DOHH2 (cell line): ENCODE measurements around the gene SRGAP1.
"Not testable (repeated sequence)": the region's sequence is repeated elsewhere in the genome, so short reads cannot be mapped to it uniquely, and the experiment has no call there.

Experiments used
- H3F3A ChIP-seq: fragments of 200-600 bp; sonication (generic), shearing (Covaris generic); 2 replicates; pipeline ENCODE4 v1.6.0; 2016; ENCODE audit warnings: antibody characterized with exemption, mild to moderate bottlenecking; ENCODE audit not compliant: control insufficient read depth, insufficient read depth
- H3K27ac ChIP-seq: fragments of 200-600 bp; sonication (generic); 2 replicates; pipeline ENCODE4 v1.5.1; 2014; ENCODE audit warnings: low read depth, mild to moderate bottlenecking, low read length, moderate library complexity
- H3K27me3 ChIP-seq: fragments of 200-600 bp; sonication (generic); 2 replicates; pipeline ENCODE4 v1.6.1; 2014; ENCODE audit warnings: mild to moderate bottlenecking, low read length, mixed read lengths; ENCODE audit not compliant: control insufficient read depth
- H3K36me3 ChIP-seq: fragments of 200-600 bp; sonication (generic); 2 replicates; pipeline ENCODE4 v1.6.1; 2014; ENCODE audit warnings: mild to moderate bottlenecking, low read length, moderate library complexity, mixed read lengths; ENCODE audit not compliant: control insufficient read depth
- H3K4me1 ChIP-seq: fragments of 200-600 bp; sonication (generic); 2 replicates; pipeline ENCODE4 v1.6.1; 2014; ENCODE audit warnings: mild to moderate bottlenecking, low read length, mixed read lengths; ENCODE audit not compliant: control insufficient read depth
- H3K4me2 ChIP-seq: fragments of 200-600 bp; sonication (generic); 2 replicates; pipeline ENCODE4 v1.6.0; 2014; ENCODE audit warnings: mild to moderate bottlenecking, low read length, moderate library complexity
- H3K4me3 ChIP-seq: fragments of 200-600 bp; sonication (generic); 2 replicates; pipeline ENCODE4 v1.5.1; 2014; ENCODE audit warnings: mild to moderate bottlenecking, low read length, mixed read lengths
- H3K79me2 ChIP-seq: fragments of 200-600 bp; sonication (generic); 2 replicates; pipeline ENCODE4 v1.6.1; 2014; ENCODE audit warnings: mild to moderate bottlenecking, low read length, mixed read lengths; ENCODE audit not compliant: control insufficient read depth
- H3K9me2 ChIP-seq: fragments of 200-600 bp; sonication (generic); replicated peaks from 2 replicates; pipeline ENCODE4 v1.6.1; 2014; ENCODE audit warnings: mild to moderate bottlenecking, low read length, mixed read lengths; ENCODE audit not compliant: control insufficient read depth
- H3K9me3 ChIP-seq: fragments of 200-600 bp; sonication (generic); 2 replicates; pipeline ENCODE4 v1.6.1; 2014; ENCODE audit warnings: antibody characterized with exemption, low read length, mixed read lengths; ENCODE audit not compliant: control insufficient read depth, insufficient read depth
- H4K20me1 ChIP-seq: fragments of 200-600 bp; sonication (generic); 2 replicates; pipeline ENCODE4 v1.6.0; 2014; ENCODE audit warnings: low read depth, mild to moderate bottlenecking, antibody characterized with exemption, low read length, moderate library complexity; ENCODE audit not compliant: control insufficient read depth, insufficient read depth
- CTCF ChIP-seq: fragments of 200-600 bp; sonication (generic); IDR thresholded peaks from one replicate; pipeline ENCODE4 v1.5.1; 2014; ENCODE audit warnings: antibody characterized with exemption, mild to moderate bottlenecking, low read depth, low read length; ENCODE audit not compliant: poor library complexity, severe bottlenecking
- EZH2phosphoT487 ChIP-seq: fragments of 200-600 bp; sonication (generic); IDR thresholded peaks from 2 replicates; pipeline ENCODE4 v1.6.1; 2017; ENCODE audit warnings: borderline replicate concordance, mild to moderate bottlenecking, antibody characterized with exemption, low read length, moderate library complexity, mixed read lengths

The SRGAP1 gene

GRCh38 chr12:63838411-63838810 is 6.1 kb upstream of the SRGAP1 start:
- no peak overlapping the region for H3K4me3 ChIP-seq
- 0 out of 2 replicates have a peak, but pooled peaks cover 2% of the 10 kb centered on the region for H3K4me1 ChIP-seq
- H3K79me2 ChIP-seq, result no peaks in the 10 kb centered on the region
- H3K9me2 ChIP-seq, result no peaks in the 10 kb centered on the region
- peaks cover 9% of the 10 kb centered on the region for H3K27me3 ChIP-seq
- no peaks in the 10 kb centered on the region for H4K20me1 ChIP-seq
- TF ChIP-seq EZH2phosphoT487 (no peak), CTCF (no peak)
- H3F3A ChIP-seq, result no peaks in the 10 kb centered on the region
- H3K9me3 ChIP-seq, result no peaks in the 10 kb centered on the region
- no peak overlapping the region for H3K27ac ChIP-seq
- no peaks in the 10 kb centered on the region for H3K36me3 ChIP-seq
- no peak overlapping the region for H3K4me2 ChIP-seq

GRCh38 chr12:63841011-63841410 is 3.5 kb upstream of the SRGAP1 start:
- H3K79me2 ChIP-seq, result no peaks in the 10 kb centered on the region
- no peaks in the 10 kb centered on the region for H3K9me2 ChIP-seq
- no peaks in the 10 kb centered on the region for H3K9me3 ChIP-seq
- TF ChIP-seq EZH2phosphoT487 (no peak), CTCF (no peak)
- H3K36me3 ChIP-seq, result no peaks in the 10 kb centered on the region
- H3K27me3 ChIP-seq, result peaks cover 28% of the 10 kb centered on the region
- H3K4me3 ChIP-seq, result no peak overlapping the region
- H3K27ac ChIP-seq, result no peak overlapping the region
- peaks cover 12% of the 10 kb centered on the region for H3K4me1 ChIP-seq
- no peaks in the 10 kb centered on the region for H3F3A ChIP-seq
- no peaks in the 10 kb centered on the region for H4K20me1 ChIP-seq
- H3K4me2 ChIP-seq, result no peak overlapping the region

DNA sequence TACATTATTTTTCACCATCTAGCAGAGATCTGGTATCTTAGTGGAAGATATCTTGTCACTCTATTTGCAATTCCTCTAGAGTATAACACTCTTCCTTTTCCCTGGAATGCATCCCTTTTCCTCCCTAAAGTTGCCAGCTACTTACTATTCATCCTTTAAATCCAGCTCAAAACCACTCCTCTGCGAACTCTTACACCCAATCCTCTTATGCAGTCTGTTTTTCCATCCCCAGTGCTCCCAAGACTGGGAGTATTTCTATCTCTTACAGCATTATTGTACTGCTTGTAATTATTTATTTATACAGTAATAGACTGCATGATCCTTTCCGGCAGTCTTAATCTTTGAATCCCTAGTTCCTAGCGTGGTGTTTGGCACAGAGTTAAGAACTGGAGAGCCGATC is 2.9 kb upstream of the SRGAP1 start:
- TF ChIP-seq EZH2phosphoT487 (no peak), CTCF (no peak)
- Histone ChIP-seq H3K79me2 (no peaks in the 10 kb centered on the region), H3K4me3 (no peak overlapping the region), H4K20me1 (no peaks in the 10 kb centered on the region), H3K27me3 (peaks cover 33% of the 10 kb centered on the region), H3K4me2 (no peak overlapping the region), H3F3A (no peaks in the 10 kb centered on the region), H3K9me3 (no peaks in the 10 kb centered on the region), H3K36me3 (no peaks in the 10 kb centered on the region), H3K4me1 (peaks cover 12% of the 10 kb centered on the region), H3K27ac (no peak overlapping the region), H3K9me2 (no peaks in the 10 kb centered on the region)

DNA sequence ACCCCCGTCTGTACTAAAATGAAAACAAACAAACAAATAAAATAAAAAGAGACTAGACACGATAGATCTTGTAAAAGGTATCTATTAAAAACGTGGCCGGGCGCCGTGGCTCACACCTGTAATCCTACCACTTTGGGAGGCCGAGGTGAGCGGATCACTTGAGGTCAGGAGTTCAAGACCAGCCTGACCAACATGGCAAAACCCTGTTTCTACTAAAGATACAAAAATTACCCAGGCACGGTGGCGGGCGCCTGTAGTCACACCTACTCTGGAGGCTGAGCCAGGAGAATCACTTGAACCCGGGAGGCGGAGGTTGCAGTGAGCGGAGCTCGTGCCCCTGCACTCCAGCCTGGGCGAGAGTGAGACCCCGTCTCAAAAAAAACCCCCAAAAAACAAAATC is 1.8 kb upstream of the SRGAP1 start:
- not testable (repeated sequence) for H3K4me2 ChIP-seq, H3K9me2 ChIP-seq, H4K20me1 ChIP-seq, H3K27ac ChIP-seq, H3K4me3 ChIP-seq, H3K79me2 ChIP-seq, H3F3A ChIP-seq, H3K9me3 ChIP-seq, H3K36me3 ChIP-seq
- peaks cover 12% of the 10 kb centered on the region for H3K4me1 ChIP-seq
- H3K27me3 ChIP-seq, result peaks cover 31% of the 10 kb centered on the region
